Activated CD4-positive, CD25-positive, alpha-beta regulatory T cell treated with anti-CD3 and anti-CD28 coated beads, Interleukin-2, amount 50 U/mL, for 24 hours (primary cell): Measurements from ENCODE around the gene SPANXD.
"Not testable (repeated sequence)": the region's sequence is repeated elsewhere in the genome, so short reads cannot be mapped to it uniquely, and the experiment has no call there.

Experiments
- ATAC-seq, 2 donors: fragments of 150-1000 bp; cut with Tn5 transposase; one replicate each; pipeline ENCODE4 v1.10.0; 2021; ENCODE audit warnings: mild to moderate bottlenecking in 1 of 2, moderate library complexity in 1 of 2

The SPANXD gene

GRCh38 chrX:141698639-141699038, at the start of gene SPANXD:
TSS of gene SPANXD (minus strand) at chrX:141698739. CDS start at chrX:141698405, 334 bp downstream.
- ATAC-seq: not testable (repeated sequence)

GRCh38 chrX:141742666-141743065, 44.1 kb upstream of the SPANXD start:
- ATAC-seq: no peak

GRCh38 chrX:141736656-141737055, 38.1 kb upstream of the SPANXD start:
- no peak for ATAC-seq

- no peak for ATAC-seq
Measured at GRCh38 chrX:141733371-141733770, 34.8 kb upstream of the SPANXD start.

GRCh38 chrX:141732031-141732430, 33.5 kb upstream of the SPANXD start:
- no peak for ATAC-seq

- ATAC-seq: no peak
Measured at GRCh38 chrX:141724186-141724585, 25.6 kb upstream of the SPANXD start.

GRCh38 chrX:141714680-141715079, 16.1 kb upstream of the SPANXD start:
- no peak for ATAC-seq

- ATAC-seq: no peak
Measured at GRCh38 chrX:141701072-141701471, 2.5 kb upstream of the SPANXD start.

- no peak for ATAC-seq
Measured at GRCh38 chrX:141673946-141674345, 24.6 kb downstream of the SPANXD start.

GRCh38 chrX:141669689-141670088, 28.9 kb downstream of the SPANXD start:
- no peak for ATAC-seq

GRCh38 chrX:141668371-141668770, 30.2 kb downstream of the SPANXD start:
- ATAC-seq: no peak

- ATAC-seq: no peak
Measured at GRCh38 chrX:141662781-141663180, 35.8 kb downstream of the SPANXD start.

- no peak for ATAC-seq
Measured at GRCh38 chrX:141652286-141652685, 46.3 kb downstream of the SPANXD start.
